Lower leg skin (tissue), 4 donors: ENCODE data around the gene SUSD4. TPM values are rescaled to one million over a fixed set of nuclear protein-coding genes. Genes with fewer than 3 reads are reported as not detected.

Experiments
- DNase-seq, 2 donors: peaks; one replicate each; pipeline ENCODE4 v3.0.0-alpha.2; 2019; ENCODE audit warnings: low spot score in 2 of 2
- H3K4me3 ChIP-seq: fragments of 200-600 bp; sonication (generic); 2 replicates; pipeline ENCODE4 v1.5.1; 2017; ENCODE audit warnings: mild to moderate bottlenecking, low read depth; ENCODE audit not compliant: poor library complexity, severe bottlenecking
- CTCF ChIP-seq, 3 donors: fragments of 450-650 bp; IDR thresholded peaks; one replicate each; pipeline ENCODE4 v1.5.1; 2016; ENCODE audit warnings: antibody characterized with exemption in 3 of 3, mild to moderate bottlenecking in 3 of 3, moderate library complexity in 2 of 3
- POLR2A ChIP-seq, 2 donors: fragments of 450-650 bp; IDR thresholded peaks; one replicate each; pipeline ENCODE4 v1.6.1; 2016 to 2017; ENCODE audit warnings: antibody characterized with exemption in 2 of 2, mild to moderate bottlenecking in 1 of 2, moderate library complexity in 1 of 2
- WGBS, 2 donors: methylation state at CpG; one replicate each; pipeline ENCODE4 v1.1.5; 2018; 5-methylcytosine and 5-hydroxymethylcytosine counted together
- intact Hi-C: fragments of 100-400 bp; cut with DNase I; formaldehyde crosslinking; loops from one replicate; pipeline ENCODE4 v1.15.0; 2023; ENCODE audit warnings: low total_unique reads
- total RNA-seq, 4 donors: library from RNA; depleted of rRNA; stranded (reverse); fragments of >200 nt; gene quantifications; one replicate each; pipeline ENCODE4 v1.1.0, GENCODE V29; 2016

SUSD4 gene
- total RNA-seq, 4 donors from 2014 or later: 2.7 to 6.8 (median 3.8) TPM

- TF ChIP-seq CTCF (IDR thresholded peaks at IDR 0.05) (no peak), POLR2A (IDR thresholded peaks at IDR 0.05) (no peak)
- no peak for DNase-seq
- 17 to 23% methylated on average over 1 of the region's 1 CpG for WGBS, 2 donors
- H3K4me3 ChIP-seq: no peak overlapping the region
- intact Hi-C loops: no loop called here
Measured at GRCh38 chr1:223326776-223327175, 37.2 kb downstream of the SUSD4 start.

GRCh38 chr1:223323491-223324484, 40.2 kb downstream of the SUSD4 start:
- no peak for DNase-seq
- 52 to 53% methylated on average over 2 of the region's 2 CpGs for whole genome bisulfite sequencing, 2 donors
- TF ChIP-seq POLR2A (IDR thresholded peaks at IDR 0.05): no peak
- no peak for TF ChIP-seq CTCF (IDR thresholded peaks at IDR 0.05)
- intact Hi-C loops: no loop called here
- H3K4me3 ChIP-seq: no peak overlapping the region

GRCh38 chr1:223322868-223323267, 41.1 kb downstream of the SUSD4 start:
- TF ChIP-seq POLR2A (IDR thresholded peaks at IDR 0.05): no peak
- TF ChIP-seq CTCF (IDR thresholded peaks at IDR 0.05): no peak
- H3K4me3 ChIP-seq: no peak overlapping the region
- no peak for DNase-seq
- intact Hi-C loops: no loop called here
- 78 to 80% methylated on average over 3 of the region's 3 CpGs for WGBS, 2 donors

GRCh38 chr1:223320959-223321358, 43.0 kb downstream of the SUSD4 start:
- 82 to 83% methylated on average over 6 of the region's 6 CpGs for WGBS, 2 donors
- H3K4me3 ChIP-seq: no peak overlapping the region
- intact Hi-C loops: no loop called here
- DNase-seq: no peak
- TF ChIP-seq POLR2A (IDR thresholded peaks at IDR 0.05): no peak
- TF ChIP-seq CTCF (IDR thresholded peaks at IDR 0.05): no peak

GRCh38 chr1:223319905-223320580, 43.9 kb downstream of the SUSD4 start:
- 68 to 69% methylated on average over 11 of the region's 11 CpGs for WGBS, 2 donors
- intact Hi-C loops: no loop called here
- DNase-seq: no peak
- TF ChIP-seq CTCF (IDR thresholded peaks at IDR 0.05) (no peak), POLR2A (IDR thresholded peaks at IDR 0.05) (no peak)
- H3K4me3 ChIP-seq: no peak overlapping the region
